Measurements from ENCODE around the gene RPN2.

Gene RPN2

GRCh38 chr20:37188787-37189186, 9.7 kb downstream of the RPN2 start:
- DNase-seq = no peak

- no peak for DNase-seq
Observed at GRCh38 chr20:37189416-37190016, 10.4 kb downstream of the RPN2 start.

GRCh38 chr20:37190354-37191112, 11.4 kb downstream of the RPN2 start:
- DNase-seq = no peak

- peak; percentile 91 for DNase-seq
Observed at GRCh38 chr20:37192137-37192854, 13.2 kb downstream of the RPN2 start.

GRCh38 chr20:37193226-37193625, 14.1 kb downstream of the RPN2 start:
- DNase-seq = no peak

- DNase-seq = no peak
Observed at GRCh38 chr20:37193821-37194220, 14.7 kb downstream of the RPN2 start.

- DNase-seq = no peak
Observed at GRCh38 chr20:37194621-37195417, 15.7 kb downstream of the RPN2 start.

GRCh38 chr20:37198932-37199660, 20.0 kb downstream of the RPN2 start:
- DNase-seq = no peak

GRCh38 chr20:37200376-37200775, 21.2 kb downstream of the RPN2 start:
- DNase-seq = no peak

- no peak for DNase-seq
Observed at GRCh38 chr20:37200926-37201826, 22.0 kb downstream of the RPN2 start.

GRCh38 chr20:37201827-37202162, 22.7 kb downstream of the RPN2 start:
- no peak for DNase-seq

- no peak for DNase-seq
Observed at GRCh38 chr20:37202267-37202943, 23.3 kb downstream of the RPN2 start.

GRCh38 chr20:37204056-37204455, 24.9 kb downstream of the RPN2 start:
- no peak for DNase-seq

GRCh38 chr20:37205130-37205529, 26.0 kb downstream of the RPN2 start:
- no peak for DNase-seq

GRCh38 chr20:37205794-37206193, 26.7 kb downstream of the RPN2 start:
- no peak for DNase-seq

GRCh38 chr20:37207171-37207570, 28.0 kb downstream of the RPN2 start:
- no peak for DNase-seq

- DNase-seq = no peak
Observed at GRCh38 chr20:37209193-37209592, 30.1 kb downstream of the RPN2 start.

GRCh38 chr20:37209661-37210314, 30.7 kb downstream of the RPN2 start:
- no peak for DNase-seq

GRCh38 chr20:37218441-37218840, 39.3 kb downstream of the RPN2 start:
- no peak for DNase-seq

- no peak for DNase-seq
Observed at GRCh38 chr20:37218976-37219375, 39.8 kb downstream of the RPN2 start.
